A673 (cell line): Measurements from ENCODE around the gene PTCRA. TPM values are rescaled to one million over a fixed set of nuclear protein-coding genes. Genes with fewer than 3 reads are reported as not detected.

Source experiments
- BruUV-seq: library from RNA; stranded (reverse); fragments of 400-500 nt; replicated peaks from 2 replicates; lab custom pipeline; 2021; lab: Mats Ljungman, UMichigan
- CTCF ChIA-PET: fragments of 300-600 bp; sonication (Branson Sonifier 250); formaldehyde crosslinking; loops from one replicate; lab custom pipeline; 2022; ENCODE audit warnings: antibody characterized with exemption; lab: Charles Lee
- POLR2A ChIA-PET: fragments of 300-600 bp; sonication (Branson Sonifier 250); formaldehyde crosslinking; loops from one replicate; lab custom pipeline; 2022; ENCODE audit warnings: antibody characterized with exemption; ENCODE audit not compliant: low non-redundant PET; lab: Charles Lee
- DNase-seq: peaks from one replicate; pipeline ENCODE4 v3.0.0-alpha.2; 2015; ENCODE audit warnings: low spot score
- H3K27ac ChIP-seq: fragments of 200-600 bp; sonication (generic); 2 replicates; pipeline ENCODE4 v1.5.1; 2016; ENCODE audit warnings: mixed run types, low read depth, mild to moderate bottlenecking, mixed read lengths, antibody characterized with exemption, low read length; ENCODE audit not compliant: poor library complexity, severe bottlenecking
- H3K27me3 ChIP-seq: fragments of 200-600 bp; sonication (generic); replicated peaks from 2 replicates; pipeline ENCODE4 v1.6.1; 2017; ENCODE audit warnings: mixed run types, low read depth, mild to moderate bottlenecking, mixed read lengths, antibody characterized with exemption, low read length; ENCODE audit not compliant: insufficient read depth, poor library complexity
- H3K36me3 ChIP-seq: fragments of 200-600 bp; sonication (generic); 2 replicates; pipeline ENCODE4 v1.6.1; 2016; ENCODE audit warnings: mixed run types, mild to moderate bottlenecking, mixed read lengths, antibody characterized with exemption, low read length; ENCODE audit not compliant: insufficient read depth, poor library complexity, severe bottlenecking
- H3K4me1 ChIP-seq: fragments of 200-600 bp; sonication (generic); 2 replicates; pipeline ENCODE4 v1.6.1; 2017; ENCODE audit warnings: mixed run types, mild to moderate bottlenecking, mixed read lengths, antibody characterized with exemption, low read length; ENCODE audit not compliant: insufficient read depth, poor library complexity, severe bottlenecking
- H3K4me3 ChIP-seq: fragments of 200-600 bp; sonication (generic); 2 replicates; pipeline ENCODE4 v1.5.1; 2016; ENCODE audit warnings: low read depth, mixed run types, mild to moderate bottlenecking, mixed read lengths, low read length; ENCODE audit not compliant: poor library complexity, severe bottlenecking
- H3K9me3 ChIP-seq: fragments of 200-600 bp; sonication (generic); 2 replicates; pipeline ENCODE4 v1.6.1; 2016; ENCODE audit warnings: mixed run types, low read depth, mild to moderate bottlenecking, mixed read lengths, antibody characterized with exemption, low read length; ENCODE audit not compliant: poor library complexity, severe bottlenecking
- CTCF ChIP-seq: fragments of 300-800, 200-600 bp; sonication (generic); conservative IDR thresholded peaks from 2 replicates; pipeline ENCODE4 v1.5.1; 2017; ENCODE audit warnings: low read depth, mild to moderate bottlenecking, antibody characterized with exemption, low read length, moderate library complexity, mixed read lengths
- EZH2 ChIP-seq: fragments of 200-600 bp; sonication (generic); IDR thresholded peaks from 2 replicates; pipeline ENCODE4 v1.6.1; 2017; ENCODE audit warnings: borderline replicate concordance, low read depth, mild to moderate bottlenecking, mixed read lengths, antibody characterized with exemption, low read length; ENCODE audit not compliant: poor library complexity, severe bottlenecking
- intact Hi-C: fragments of 100-400 bp; cut with micrococcal nuclease; formaldehyde crosslinking; loops from one replicate; pipeline ENCODE4 v1.10.0; 2022; ENCODE audit not compliant: unreplicated experiment
- total RNA-seq: library from RNA; stranded (reverse); gene quantifications from 2 replicates; pipeline ENCODE4 v1.2.3, GENCODE V29; 2021

The PTCRA gene
- total RNA-seq, 1 experiment from 2014 or later: not detected

GRCh38 chr6:42914546-42914945, 1.3 kb upstream of the PTCRA start:
- no peak for DNase-seq
- Histone ChIP-seq H3K4me3 (no peak overlapping the region), H3K36me3 (no peaks in the 10 kb centered on the region), H3K27me3 (no peaks in the 10 kb centered on the region), H3K27ac (no peak overlapping the region), H3K4me1 (no peaks in the 10 kb centered on the region), H3K9me3 (no peaks in the 10 kb centered on the region)
- intact Hi-C loops: no loop called here
- TF ChIP-seq EZH2 (no peak), CTCF (no peak)
- no TSS peak for BruUV-seq
- CTCF ChIA-PET: no interaction called here
- POLR2A ChIA-PET: no interaction called here

GRCh38 chr6:42916288-42916687, 435 bp downstream of the PTCRA start:
- Histone ChIP-seq H3K4me1 (no peaks in the 10 kb centered on the region), H3K4me3 (no peak overlapping the region), H3K9me3 (no peaks in the 10 kb centered on the region), H3K27me3 (no peaks in the 10 kb centered on the region), H3K36me3 (no peaks in the 10 kb centered on the region), H3K27ac (no peak overlapping the region)
- ChIA-PET POLR2A (no interaction called here), CTCF (no interaction called here)
- DNase-seq: no peak
- no TSS peak for BruUV-seq
- no peak for TF ChIP-seq EZH2
- no peak for TF ChIP-seq CTCF
- intact Hi-C loops: no loop called here

- ChIA-PET CTCF (no interaction called here), POLR2A (no interaction called here)
- H3K4me1 ChIP-seq: no peaks in the 10 kb centered on the region
- no peaks in the 10 kb centered on the region for H3K9me3 ChIP-seq
- DNase-seq: no peak
- no peak overlapping the region for H3K27ac ChIP-seq
- intact Hi-C loops: no loop called here
- TF ChIP-seq CTCF: no peak
- no peak for TF ChIP-seq EZH2
- H3K4me3 ChIP-seq: no peak overlapping the region
- H3K36me3 ChIP-seq: no peaks in the 10 kb centered on the region
- no TSS peak for BruUV-seq
- H3K27me3 ChIP-seq: no peaks in the 10 kb centered on the region
Observed at GRCh38 chr6:42921801-42922200, 5.9 kb downstream of the PTCRA start.
